ENCODE results near the gene ALPK1.

DNA sequence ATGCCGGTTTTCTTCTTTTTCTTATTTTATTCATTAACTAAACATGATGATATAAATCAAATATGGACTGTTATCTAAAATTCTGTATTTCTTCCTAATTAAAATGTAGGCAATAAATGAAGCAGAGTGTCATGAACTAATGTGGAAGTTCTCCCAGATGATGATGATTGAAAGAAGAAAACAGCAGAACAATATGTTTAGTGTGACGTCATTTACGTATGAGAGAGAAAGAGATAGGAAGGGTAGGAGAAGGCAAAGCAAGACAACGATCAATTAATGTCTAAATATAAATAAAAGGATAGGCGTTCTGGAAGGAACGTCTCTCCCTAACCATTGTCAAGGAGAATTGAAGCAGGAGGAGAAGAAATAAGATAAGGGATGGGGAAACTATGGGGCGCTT, 113.6 kb downstream of the ALPK1 start:
- TF ChIP-seq, protein P1, sequence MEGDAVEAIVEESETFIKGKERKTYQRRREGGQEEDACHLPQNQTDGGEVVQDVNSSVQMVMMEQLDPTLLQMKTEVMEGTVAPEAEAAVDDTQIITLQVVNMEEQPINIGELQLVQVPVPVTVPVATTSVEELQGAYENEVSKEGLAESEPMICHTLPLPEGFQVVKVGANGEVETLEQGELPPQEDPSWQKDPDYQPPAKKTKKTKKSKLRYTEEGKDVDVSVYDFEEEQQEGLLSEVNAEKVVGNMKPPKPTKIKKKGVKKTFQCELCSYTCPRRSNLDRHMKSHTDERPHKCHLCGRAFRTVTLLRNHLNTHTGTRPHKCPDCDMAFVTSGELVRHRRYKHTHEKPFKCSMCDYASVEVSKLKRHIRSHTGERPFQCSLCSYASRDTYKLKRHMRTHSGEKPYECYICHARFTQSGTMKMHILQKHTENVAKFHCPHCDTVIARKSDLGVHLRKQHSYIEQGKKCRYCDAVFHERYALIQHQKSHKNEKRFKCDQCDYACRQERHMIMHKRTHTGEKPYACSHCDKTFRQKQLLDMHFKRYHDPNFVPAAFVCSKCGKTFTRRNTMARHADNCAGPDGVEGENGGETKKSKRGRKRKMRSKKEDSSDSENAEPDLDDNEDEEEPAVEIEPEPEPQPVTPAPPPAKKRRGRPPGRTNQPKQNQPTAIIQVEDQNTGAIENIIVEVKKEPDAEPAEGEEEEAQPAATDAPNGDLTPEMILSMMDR (IDR thresholded peaks at IDR 0.05; ENCODE audit: low read length), result no peak
- no peak for TF ChIP-seq EZH2phosphoT487 (IDR thresholded peaks at IDR 0.05; ENCODE audit: low read length)
